H9 (cell line): ENCODE results near the gene POLD1. TPM values are rescaled to one million over a fixed set of nuclear protein-coding genes. Genes with fewer than 3 reads are reported as not detected.

Source experiments
- DNase-seq: peaks from one replicate; pipeline ENCODE4 v3.0.0-alpha.2; 2017
- H2AFZ ChIP-seq: one replicate; pipeline ENCODE4 v1.6.1; 2013; ENCODE audit warnings: mild to moderate bottlenecking, low read length, control low read depth, moderate library complexity
- H2AK5ac ChIP-seq: 2 replicates; pipeline ENCODE4 v1.6.1; 2013; ENCODE audit warnings: low read length, control low read depth, mixed read lengths; ENCODE audit not compliant: insufficient read length
- H2BK120ac ChIP-seq: one replicate; pipeline ENCODE4 v1.6.1; 2013; ENCODE audit warnings: low read depth, mild to moderate bottlenecking, low read length, control low read depth, inconsistent platforms; ENCODE audit not compliant: poor library complexity, severe bottlenecking
- H2BK12ac ChIP-seq: 2 replicates; pipeline ENCODE4 v1.6.1; 2013; ENCODE audit warnings: low read length, control low read depth, mixed read lengths, low read depth; ENCODE audit not compliant: insufficient read length
- H2BK15ac ChIP-seq: 2 replicates; pipeline ENCODE4 v1.6.1; 2013; ENCODE audit warnings: low read depth, low read length, control low read depth
- H2BK20ac ChIP-seq: one replicate; pipeline ENCODE4 v1.6.1; 2013; ENCODE audit warnings: low read depth, mild to moderate bottlenecking, low read length, control low read depth, inconsistent platforms; ENCODE audit not compliant: poor library complexity, severe bottlenecking
- H2BK5ac ChIP-seq: 2 replicates; pipeline ENCODE4 v1.6.1; 2013; ENCODE audit warnings: low read length, control low read depth, mixed read lengths; ENCODE audit not compliant: insufficient read length
- H3K14ac ChIP-seq: 2 replicates; pipeline ENCODE4 v1.6.1; 2013; ENCODE audit warnings: low read length, control low read depth; ENCODE audit not compliant: insufficient read depth
- H3K18ac ChIP-seq: 2 replicates; pipeline ENCODE4 v1.6.1; 2013; ENCODE audit warnings: low read depth, mild to moderate bottlenecking, mixed read lengths, low read length, control low read depth; ENCODE audit not compliant: insufficient read length
- H3K23ac ChIP-seq: 2 replicates; pipeline ENCODE4 v1.6.1; 2013; ENCODE audit warnings: low read length, control low read depth, mixed read lengths, low read depth; ENCODE audit not compliant: insufficient read length
- H3K23me2 ChIP-seq: 2 replicates; pipeline ENCODE4 v1.6.1; 2013; ENCODE audit warnings: low read depth, mild to moderate bottlenecking, mixed read lengths, low read length, control low read depth; ENCODE audit not compliant: insufficient read length, poor library complexity, severe bottlenecking
- H3K27ac ChIP-seq: 2 replicates; pipeline ENCODE4 v1.5.1; 2013; ENCODE audit warnings: low read length, control low read depth, mixed read lengths, low read depth; ENCODE audit not compliant: insufficient read length
- H3K27me3 ChIP-seq: 2 replicates; pipeline ENCODE4 v1.6.1; 2013; ENCODE audit warnings: low read length, control low read depth, inconsistent platforms; ENCODE audit not compliant: insufficient read depth
- H3K4ac ChIP-seq: 2 replicates; pipeline ENCODE4 v1.6.1; 2013; ENCODE audit warnings: low read depth, mild to moderate bottlenecking, control low read depth, inconsistent platforms, low read length, moderate library complexity
- H3K4me1 ChIP-seq: 2 replicates; pipeline ENCODE4 v1.6.1; 2013; ENCODE audit warnings: low read length, control low read depth, inconsistent platforms; ENCODE audit not compliant: insufficient read depth
- H3K4me2 ChIP-seq: 2 replicates; pipeline ENCODE4 v1.6.1; 2013; ENCODE audit warnings: low read length, control low read depth, mixed read lengths; ENCODE audit not compliant: insufficient read length, insufficient read depth
- H3K56ac ChIP-seq: 2 replicates; pipeline ENCODE4 v1.6.1; 2013; ENCODE audit warnings: low read depth, mild to moderate bottlenecking, mixed read lengths, low read length, control low read depth; ENCODE audit not compliant: insufficient read length
- H3K79me1 ChIP-seq: 2 replicates; pipeline ENCODE4 v1.6.1; 2013; ENCODE audit warnings: low read depth, mild to moderate bottlenecking, moderate library complexity, low read length, control low read depth, inconsistent platforms; ENCODE audit not compliant: insufficient read depth, poor library complexity, severe bottlenecking
- H3K79me2 ChIP-seq: 2 replicates; pipeline ENCODE4 v1.6.1; 2013; ENCODE audit warnings: low read length, control low read depth, inconsistent platforms; ENCODE audit not compliant: insufficient read depth
- H3K9ac ChIP-seq: 2 replicates; pipeline ENCODE4 v1.6.1; 2013; ENCODE audit warnings: low read length, control low read depth, mixed read lengths; ENCODE audit not compliant: insufficient read length; ENCODE audit errors: extremely low read depth
- H3K9me3 ChIP-seq: one replicate; pipeline ENCODE4 v1.6.1; 2013; ENCODE audit warnings: low read depth, low read length, inconsistent platforms; ENCODE audit not compliant: control insufficient read depth
- H3T11ph ChIP-seq: one replicate; pipeline ENCODE4 v1.6.1; 2013; ENCODE audit warnings: mild to moderate bottlenecking, low read length, control low read depth, inconsistent platforms
- H4K20me1 ChIP-seq: one replicate; pipeline ENCODE4 v1.6.1; 2013; ENCODE audit not compliant: control insufficient read depth, insufficient read length, insufficient read depth
- H4K5ac ChIP-seq: 2 replicates; pipeline ENCODE4 v1.6.1; 2013; ENCODE audit warnings: low read depth, mild to moderate bottlenecking, mixed read lengths, low read length, control low read depth; ENCODE audit not compliant: insufficient read length
- H4K8ac ChIP-seq: replicated peaks from 2 replicates; pipeline ENCODE4 v1.6.1; 2013; ENCODE audit warnings: low read length, control low read depth, mixed read lengths, low read depth; ENCODE audit not compliant: insufficient read length
- H4K91ac ChIP-seq: 2 replicates; pipeline ENCODE4 v1.6.1; 2013; ENCODE audit warnings: low read depth, mild to moderate bottlenecking, moderate library complexity, mixed read lengths, low read length, control low read depth; ENCODE audit not compliant: insufficient read length
- H3K27ac Mint-ChIP-seq, 3 experiments: 2 replicates in 2 of 3; 3 replicates in 1 of 3; pipeline ENCODE4 v1.8.0; 2020 to 2021; ENCODE audit warnings: mixed read lengths in 3 of 3, mild to moderate bottlenecking in 1 of 3, moderate library complexity in 1 of 3
- H3K27me3 Mint-ChIP-seq: 2 replicates; pipeline ENCODE4 v1.8.0; 2021; ENCODE audit warnings: low read depth, mild to moderate bottlenecking, moderate library complexity, mixed read lengths
- H3K36me3 Mint-ChIP-seq, 3 experiments: 2 replicates in 2 of 3; 3 replicates in 1 of 3; pipeline ENCODE4 v1.8.0; 2020 to 2021; ENCODE audit warnings: low read depth in 3 of 3, mixed read lengths in 3 of 3; ENCODE audit not compliant: insufficient read depth in 1 of 3
- H3K4me1 Mint-ChIP-seq, 2 experiments: 2 replicates each; pipeline ENCODE4 v1.8.0; 2020; ENCODE audit warnings: mixed read lengths in 2 of 2
- H3K4me3 Mint-ChIP-seq, 2 experiments: 2 replicates in 1 of 2; 3 replicates in 1 of 2; pipeline ENCODE4 v1.8.0; 2020 to 2021; ENCODE audit warnings: mild to moderate bottlenecking in 2 of 2, mixed read lengths in 2 of 2, moderate library complexity in 1 of 2
- H3K9me3 Mint-ChIP-seq, 2 experiments: 2 replicates in 1 of 2; 3 replicates in 1 of 2; pipeline ENCODE4 v1.8.0; 2020; ENCODE audit warnings: mild to moderate bottlenecking in 2 of 2, mixed read lengths in 2 of 2, moderate library complexity in 1 of 2
- WGBS: extraction: QIAGEN DNeasy Blood & Tissue Kit; methylation state at CpG from one replicate; pipeline ENCODE4 v1.1.7; 2013; ENCODE audit warnings: missing lambda C conversion rate, low lambda C conversion rate, mixed read lengths; ENCODE audit not compliant: insufficient read length; ENCODE audit errors: extremely low coverage; 5-methylcytosine and 5-hydroxymethylcytosine counted together
- total RNA-seq: library from RNA; stranded (reverse); gene quantifications from 2 replicates; pipeline ENCODE4 v1.2.1, GENCODE V29; 2021
- TF ChIP-seq, protein P1 (sequence below): fragments of 200-600 bp; sonication (generic); conservative IDR thresholded peaks from 3 replicates; pipeline ENCODE4 v1.8.0; 2021; ENCODE audit warnings: antibody characterized with exemption, mild to moderate bottlenecking

The POLD1 gene
- total RNA-seq, 1 experiment from 2014 or later = 165 TPM

GRCh38 chr19:50435221-50435620 is 51.1 kb downstream of the POLD1 start:
- Histone ChIP-seq H3K27ac (no peak overlapping the region), H2AFZ (no peak overlapping the region), H3K4me2 (no peak overlapping the region), H3K27me3 (no peaks in the 10 kb centered on the region), H3K23me2 (peaks cover 12% of the 10 kb centered on the region), H3K23ac (no peak overlapping the region), H3T11ph (no peak overlapping the region), H2BK120ac (no peak overlapping the region), H2BK12ac (no peak overlapping the region), H3K79me2 (no peaks in the 10 kb centered on the region), H3K4me1 (peaks cover 3% of the 10 kb centered on the region; the same call in 1 of the 2 replicates), H3K18ac (no peak overlapping the region), H3K9ac (no peak overlapping the region), H3K56ac (no peak overlapping the region), H4K5ac (no peak overlapping the region), H3K4ac (no peak overlapping the region), H2BK15ac (no peak overlapping the region; the same call in 1 of the 2 replicates), H4K8ac (no peak overlapping the region), H3K79me1 (no peaks in the 10 kb centered on the region), H3K14ac (no peak overlapping the region), H2BK5ac (no peak overlapping the region), H4K20me1 (no peaks in the 10 kb centered on the region), H3K9me3 (no peaks in the 10 kb centered on the region), H2BK20ac (no peak overlapping the region), H4K91ac (no peak overlapping the region), H2AK5ac (no peak overlapping the region)
- Mint-ChIP-seq H3K27ac (no peak overlapping the region; a peak in 1 of 7 replicates), H3K9me3 (no peaks in the 10 kb centered on the region; a peak in 1 of 5 replicates), H3K4me3 (no peak overlapping the region), H3K36me3 (peaks cover 0 to 2% (median 0%) of the 10 kb centered on the region in 3 experiments; a peak in 2 of 7 replicates), H3K27me3 (peaks cover 14% of the 10 kb centered on the region), H3K4me1 (peaks cover 23 to 27% of the 10 kb centered on the region in 2 experiments)
- WGBS = no CpG with 5 or more reads among the region's 17 CpGs
- TF ChIP-seq, protein P1, sequence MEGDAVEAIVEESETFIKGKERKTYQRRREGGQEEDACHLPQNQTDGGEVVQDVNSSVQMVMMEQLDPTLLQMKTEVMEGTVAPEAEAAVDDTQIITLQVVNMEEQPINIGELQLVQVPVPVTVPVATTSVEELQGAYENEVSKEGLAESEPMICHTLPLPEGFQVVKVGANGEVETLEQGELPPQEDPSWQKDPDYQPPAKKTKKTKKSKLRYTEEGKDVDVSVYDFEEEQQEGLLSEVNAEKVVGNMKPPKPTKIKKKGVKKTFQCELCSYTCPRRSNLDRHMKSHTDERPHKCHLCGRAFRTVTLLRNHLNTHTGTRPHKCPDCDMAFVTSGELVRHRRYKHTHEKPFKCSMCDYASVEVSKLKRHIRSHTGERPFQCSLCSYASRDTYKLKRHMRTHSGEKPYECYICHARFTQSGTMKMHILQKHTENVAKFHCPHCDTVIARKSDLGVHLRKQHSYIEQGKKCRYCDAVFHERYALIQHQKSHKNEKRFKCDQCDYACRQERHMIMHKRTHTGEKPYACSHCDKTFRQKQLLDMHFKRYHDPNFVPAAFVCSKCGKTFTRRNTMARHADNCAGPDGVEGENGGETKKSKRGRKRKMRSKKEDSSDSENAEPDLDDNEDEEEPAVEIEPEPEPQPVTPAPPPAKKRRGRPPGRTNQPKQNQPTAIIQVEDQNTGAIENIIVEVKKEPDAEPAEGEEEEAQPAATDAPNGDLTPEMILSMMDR = no peak
- no peak for DNase-seq
